Adrenal gland (tissue), 12 donors: Measurements from ENCODE around the gene NKX1-2. TPM values are rescaled to one million over a fixed set of nuclear protein-coding genes. Genes with fewer than 3 reads are reported as not detected.

Experiments used
- DNase-seq, 7 donors: peaks; one replicate each; pipeline ENCODE4 v3.0.0-alpha.2; 2019 to 2020
- H3K27ac ChIP-seq, 5 donors: fragments of 200-600 bp; sonication (generic) in 4 of 5; 1 replicate in 3 of 5; 2 replicates in 2 of 5; pipeline versions ENCODE4 v1.5.1 to v1.8.0; 2016 to 2020; ENCODE audit warnings: mild to moderate bottlenecking in 1 of 5
- H3K27me3 ChIP-seq: fragments of 200-600 bp; 2 replicates; pipeline ENCODE4 v1.8.0; 2021
- H3K36me3 ChIP-seq, 2 donors: fragments of 200-600 bp; replicated peaks in 1 of 2; 1 replicate in 1 of 2; 2 replicates in 1 of 2; pipeline versions ENCODE4 v1.5.1 to v1.8.0; 2018 to 2022
- H3K4me1 ChIP-seq, 2 donors: fragments of 200-600 bp; replicated peaks in 1 of 2; 1 replicate in 1 of 2; 2 replicates in 1 of 2; pipeline versions ENCODE4 v1.5.1 to v1.8.0; 2018 to 2021
- H3K4me3 ChIP-seq, 4 donors: fragments of 200-600 bp; sonication (generic) in 3 of 4; one replicate each; pipeline ENCODE4 v1.5.1; 2016 to 2018
- H3K9me3 ChIP-seq, 3 donors: fragments of 200-600 bp; sonication (generic) in 1 of 3; replicated peaks in 1 of 3; 1 replicate in 2 of 3; 2 replicates in 1 of 3; pipeline versions ENCODE4 v1.5.1 to v1.8.0; 2016 to 2021
- CTCF ChIP-seq, 6 experiments: fragments of 450-650 bp in 4 of 6; fragments of 200-600 bp in 2 of 6; sonication (generic) in 1 of 6; IDR thresholded peaks; 1 replicate in 5 of 6; 2 replicates in 1 of 6; pipeline versions ENCODE4 v1.5.1 to v1.8.0; 2016 to 2021; ENCODE audit warnings: antibody characterized with exemption in 6 of 6, mild to moderate bottlenecking in 2 of 6, moderate library complexity in 1 of 6
- POLR2A ChIP-seq, 2 donors: fragments of 450-650 bp; IDR thresholded peaks; one replicate each; pipeline ENCODE4 v1.6.1; 2017; ENCODE audit warnings: antibody characterized with exemption in 2 of 2, mild to moderate bottlenecking in 2 of 2, moderate library complexity in 1 of 2
- WGBS, 4 donors: extraction: QIAGEN DNeasy Blood & Tissue Kit in 2 of 4; methylation state at CpG; one replicate each; pipeline versions ENCODE4 v1.1.5 to v1.1.7; 2013 to 2017; 5-methylcytosine and 5-hydroxymethylcytosine counted together
- intact Hi-C, 2 donors: fragments of 100-400 bp; cut with DNase I; formaldehyde crosslinking; loops; one replicate each; pipeline versions ENCODE4 v1.14.1 to v1.15.0; 2022 to 2023
- polyA plus RNA-seq, 3 donors: library from polyadenylated mRNA; stranded (reverse); fragments of 200-250 nt in 2 of 3; fragments of 350-450 nt in 1 of 3; fragmentation: Illumina TruSeq in 1 of 3; extraction: RNeasy Lipid Tissue Mini Kit (QIAGEN cat#74804) in 1 of 3; gene quantifications; one replicate each; pipeline ENCODE4 v1.2.3, GENCODE V29; 2013 to 2014
- total RNA-seq, 9 donors: library from RNA; depleted of rRNA in 4 of 9; stranded (reverse); fragments of >200 nt in 4 of 9; fragments of 120-200 nt in 1 of 9; fragmentation: NEBNext Ultra II Directional in 1 of 9; extraction: Animal tissue kit (Norgen Biotek cat#: 25700) in 1 of 9; gene quantifications; one replicate each; pipeline versions ENCODE4 v1.1.0 to v1.2.4, GENCODE V29; 2013 to 2023
- donor health status: healthy with polysubstance abuse.
- donor health status: Bipolar disorder and iron deficiency.
- donor health status: DM: yes; HTN: yes; CAD: no.
- donor health status: DM: no; HTN: no; CAD: no.
- donor health status: DM: no; HTN: no; CAD: no.
- donor health status: DM: yes; HTN: yes; CAD: no.

Gene NKX1-2
- total and polyA plus RNA-seq, 12 donors, result not detected

DNA sequence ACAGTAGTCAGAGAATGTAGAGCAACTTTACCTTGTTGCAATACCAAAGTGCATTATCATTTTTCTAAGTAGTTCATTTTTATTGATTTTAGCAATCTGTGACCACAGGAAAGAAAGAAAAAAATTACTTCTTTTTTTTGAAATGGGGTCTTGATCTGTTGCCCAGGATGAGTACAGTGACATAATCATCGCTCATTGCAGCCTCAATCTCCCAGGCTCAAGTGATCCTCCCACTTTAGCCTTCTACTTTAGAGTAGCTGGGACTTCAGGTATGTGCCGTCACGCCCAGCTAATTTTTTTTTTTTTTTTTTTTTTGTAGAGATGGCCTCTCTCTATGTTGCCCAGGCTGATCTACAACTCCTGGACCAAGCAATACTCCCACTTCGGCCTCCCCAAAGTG lies 19.8 kb downstream of the NKX1-2 start:
- Histone ChIP-seq H3K4me3 (no peak overlapping the region), H3K27ac (no peak overlapping the region), H3K9me3 (no peaks in the 10 kb centered on the region), H3K27me3 (no peaks in the 10 kb centered on the region), H3K4me1 (no peaks in the 10 kb centered on the region), H3K36me3 (no peaks in the 10 kb centered on the region)
- intact Hi-C loops, result no loop called here
- WGBS, 4 donors, result 89 to 94% (median 91%) methylated on average over 4 of the region's 4 CpGs
- no peak for DNase-seq
- TF ChIP-seq POLR2A (IDR thresholded peaks at IDR 0.05) (no peak), CTCF (IDR thresholded peaks at IDR 0.05) (no peak)

GRCh38 chr10:124429576-124429975 lies 20.3 kb downstream of the NKX1-2 start:
- intact Hi-C loops, result no loop called here
- TF ChIP-seq POLR2A (IDR thresholded peaks at IDR 0.05) (no peak), CTCF (IDR thresholded peaks at IDR 0.05) (no peak)
- WGBS, 4 donors, result 55 to 69% (median 59%) methylated on average over 4 to 5 of the region's 5 CpGs
- Histone ChIP-seq H3K27me3 (no peaks in the 10 kb centered on the region), H3K4me1 (no peaks in the 10 kb centered on the region), H3K4me3 (no peak overlapping the region), H3K27ac (no peak overlapping the region), H3K36me3 (no peaks in the 10 kb centered on the region), H3K9me3 (no peaks in the 10 kb centered on the region)
- DNase-seq, result no peak

DNA sequence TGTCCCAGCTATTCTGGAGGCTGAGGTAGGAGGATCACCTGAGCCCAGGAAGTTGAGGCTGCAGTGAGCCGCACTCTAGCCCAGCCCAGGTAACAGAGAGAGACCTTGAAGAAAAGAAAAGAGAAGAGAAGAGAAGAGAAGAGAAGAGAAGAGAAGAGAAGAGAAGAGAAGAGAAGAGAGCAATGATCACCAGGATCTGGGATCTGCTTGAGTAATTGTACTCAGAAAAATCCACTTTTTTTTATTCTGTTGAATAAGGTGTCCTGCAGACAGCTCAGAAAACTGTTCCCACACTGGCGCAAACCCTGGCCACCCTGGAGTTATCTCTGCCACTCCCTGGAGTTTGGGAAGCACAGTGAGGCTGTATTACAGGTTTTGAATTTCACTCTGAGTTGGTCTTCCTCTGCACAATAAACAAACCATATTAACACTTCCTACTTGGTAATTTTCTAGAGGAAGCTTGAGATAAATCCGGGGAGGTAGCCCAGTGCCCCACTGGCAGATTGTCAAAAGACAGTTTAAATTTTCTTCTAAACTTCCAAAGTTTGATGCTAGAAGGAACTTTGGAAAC lies 21.5 kb downstream of the NKX1-2 start:
- no peak overlapping the region for H3K27ac ChIP-seq
- no peak for TF ChIP-seq CTCF (IDR thresholded peaks at IDR 0.05)
- TF ChIP-seq POLR2A (IDR thresholded peaks at IDR 0.05), result no peak
- intact Hi-C loops, result no loop called here
- H3K9me3 ChIP-seq, result no peaks in the 10 kb centered on the region
- no peaks in the 10 kb centered on the region for H3K27me3 ChIP-seq
- H3K4me1 ChIP-seq, result no peaks in the 10 kb centered on the region
- WGBS, 4 donors, result 56 to 74% (median 64%) methylated on average over 3 of the region's 3 CpGs
- no peak for DNase-seq
- H3K36me3 ChIP-seq, result no peaks in the 10 kb centered on the region
- H3K4me3 ChIP-seq, result no peak overlapping the region

DNA sequence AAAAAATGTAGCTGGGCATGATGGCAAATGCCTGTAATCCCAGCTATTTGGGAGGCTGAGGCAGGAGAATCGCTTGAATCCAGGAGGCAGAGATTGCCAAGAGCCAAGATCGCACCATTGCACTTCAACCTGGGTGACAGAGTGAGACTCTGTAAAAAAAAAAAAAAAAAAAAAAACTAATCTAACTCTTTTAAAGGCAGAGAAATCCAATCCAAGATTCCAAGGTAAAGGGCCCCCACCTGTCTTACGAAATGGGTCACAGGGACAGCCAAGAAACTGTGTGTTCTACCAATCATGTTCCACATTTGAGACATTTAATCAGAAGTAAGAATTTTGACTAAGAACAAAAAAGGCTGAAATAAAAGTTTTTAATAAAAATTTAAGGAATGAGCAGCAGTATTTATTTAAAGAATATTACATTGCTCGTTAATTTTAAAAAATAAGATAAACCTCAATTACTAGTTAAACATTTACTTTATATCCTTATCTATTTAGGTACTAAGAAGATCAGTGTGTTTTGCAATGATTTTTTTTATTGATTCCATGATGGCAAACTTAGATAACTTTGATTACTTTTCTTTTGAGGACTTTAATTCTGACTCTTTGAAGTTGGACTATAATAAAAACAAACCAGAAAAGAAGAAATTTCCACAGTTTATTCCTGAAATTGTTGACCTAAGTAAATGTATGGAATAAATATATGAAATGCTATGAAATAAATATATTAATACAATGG lies 24.4 kb downstream of the NKX1-2 start:
- TF ChIP-seq POLR2A (IDR thresholded peaks at IDR 0.05) (no peak), CTCF (IDR thresholded peaks at IDR 0.05) (no peak)
- intact Hi-C loops, result no loop called here

More for the DNA sequence above, 24.4 kb downstream of the NKX1-2 start:
- H3K4me3 ChIP-seq, result no peak overlapping the region
- no peaks in the 10 kb centered on the region for H3K9me3 ChIP-seq
- H3K4me1 ChIP-seq, result peaks cover 4 to 8% of the 10 kb centered on the region in 2 donors
- H3K27me3 ChIP-seq, result no peaks in the 10 kb centered on the region
- no peak overlapping the region for H3K27ac ChIP-seq
- 83 to 89% (median 88%) methylated on average over 4 of the region's 4 CpGs for WGBS, 4 donors
- DNase-seq, result no peak
- H3K36me3 ChIP-seq, result no peaks in the 10 kb centered on the region
